IPS-18a (cell line): ENCODE data around the gene USP3.

Source experiments
- H3K27ac ChIP-seq: one replicate; pipeline ENCODE4 v1.5.1; 2013; ENCODE audit warnings: low read length
- H3K27me3 ChIP-seq: one replicate; pipeline ENCODE4 v1.6.1; 2013; ENCODE audit warnings: mild to moderate bottlenecking, low read length; ENCODE audit not compliant: control insufficient read depth, insufficient read depth
- H3K36me3 ChIP-seq: one replicate; pipeline ENCODE4 v1.6.1; 2013; ENCODE audit warnings: low read depth, low read length; ENCODE audit not compliant: control insufficient read depth
- H3K4me1 ChIP-seq: one replicate; pipeline ENCODE4 v1.6.1; 2013; ENCODE audit warnings: low read depth, low read length; ENCODE audit not compliant: control insufficient read depth
- H3K4me3 ChIP-seq: one replicate; pipeline ENCODE4 v1.5.1; 2013; ENCODE audit warnings: low read length
- H3K9ac ChIP-seq: one replicate; pipeline ENCODE4 v1.6.1; 2013; ENCODE audit warnings: mild to moderate bottlenecking, low read length, moderate library complexity
- H3K9me3 ChIP-seq: one replicate; pipeline ENCODE4 v1.6.1; 2013; ENCODE audit warnings: low read depth, low read length; ENCODE audit not compliant: control insufficient read depth

Gene USP3

DNA sequence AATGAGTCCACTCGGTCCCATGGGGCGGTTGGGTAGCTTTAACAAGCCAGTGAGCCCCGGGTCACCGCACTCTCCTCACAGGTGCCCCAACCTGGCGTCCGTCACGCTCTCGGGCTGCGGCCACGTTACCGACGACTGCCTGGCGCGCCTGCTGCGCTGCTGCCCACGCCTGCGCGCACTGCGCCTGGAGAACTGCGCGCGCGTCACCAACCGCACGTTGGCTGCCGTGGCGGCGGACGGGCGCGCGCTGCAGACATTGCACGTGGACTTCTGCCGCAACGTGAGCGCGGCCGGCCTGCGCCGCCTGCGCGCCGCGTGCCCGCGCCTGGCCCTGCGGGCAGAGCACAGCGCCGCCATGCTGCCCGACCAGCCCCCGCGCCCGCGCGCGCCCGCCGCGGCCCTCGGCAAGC is 96.2 kb downstream of the USP3 start:
- Histone ChIP-seq H3K9me3 (no peaks in the 10 kb centered on the region), H3K27ac (no peak overlapping the region), H3K4me3 (peak overlapping the region; percentile 73), H3K4me1 (no peaks in the 10 kb centered on the region), H3K27me3 (peaks cover 36% of the 10 kb centered on the region), H3K36me3 (no peaks in the 10 kb centered on the region), H3K9ac (peak overlapping the region; percentile 62)

DNA sequence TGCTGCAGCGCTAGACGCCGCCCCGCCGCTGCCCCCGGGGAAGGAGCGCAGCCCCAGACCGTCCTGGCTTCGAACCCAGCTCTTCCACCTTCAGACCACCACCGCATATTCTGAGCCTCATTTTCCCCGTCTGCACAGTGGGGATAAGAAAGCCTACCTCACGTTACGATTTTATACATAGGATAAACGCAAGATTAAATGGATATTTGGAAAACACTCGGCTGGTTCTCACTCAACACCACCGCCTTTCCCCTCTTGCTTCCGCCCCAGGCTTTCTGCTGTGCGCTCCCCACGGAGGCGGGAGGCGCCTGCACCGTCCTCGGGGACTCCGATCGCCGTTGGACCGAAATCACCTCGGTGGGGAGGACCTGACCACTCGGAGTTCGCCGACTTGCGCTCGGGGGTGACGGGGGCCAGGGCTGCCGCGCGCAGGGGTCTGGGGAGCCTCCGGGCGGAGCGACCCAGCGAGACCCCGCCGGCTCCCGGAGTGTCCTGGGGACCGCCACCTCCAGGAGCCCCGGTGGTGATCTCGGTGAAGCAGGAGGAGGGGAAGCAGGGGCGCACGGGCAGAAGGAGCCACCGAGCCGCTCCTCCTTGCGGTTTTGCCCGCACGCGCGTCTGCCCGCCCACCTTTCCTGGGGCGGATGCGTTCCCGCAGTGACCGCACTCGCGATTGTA is 96.8 kb downstream of the USP3 start:
- peak overlapping the region; percentile 46 for H3K9ac ChIP-seq
- H3K4me3 ChIP-seq = peak overlapping the region; percentile 73
- H3K27me3 ChIP-seq = peaks cover 36% of the 10 kb centered on the region
- no peaks in the 10 kb centered on the region for H3K36me3 ChIP-seq
- no peaks in the 10 kb centered on the region for H3K9me3 ChIP-seq
- no peaks in the 10 kb centered on the region for H3K4me1 ChIP-seq
- H3K27ac ChIP-seq = no peak overlapping the region

DNA sequence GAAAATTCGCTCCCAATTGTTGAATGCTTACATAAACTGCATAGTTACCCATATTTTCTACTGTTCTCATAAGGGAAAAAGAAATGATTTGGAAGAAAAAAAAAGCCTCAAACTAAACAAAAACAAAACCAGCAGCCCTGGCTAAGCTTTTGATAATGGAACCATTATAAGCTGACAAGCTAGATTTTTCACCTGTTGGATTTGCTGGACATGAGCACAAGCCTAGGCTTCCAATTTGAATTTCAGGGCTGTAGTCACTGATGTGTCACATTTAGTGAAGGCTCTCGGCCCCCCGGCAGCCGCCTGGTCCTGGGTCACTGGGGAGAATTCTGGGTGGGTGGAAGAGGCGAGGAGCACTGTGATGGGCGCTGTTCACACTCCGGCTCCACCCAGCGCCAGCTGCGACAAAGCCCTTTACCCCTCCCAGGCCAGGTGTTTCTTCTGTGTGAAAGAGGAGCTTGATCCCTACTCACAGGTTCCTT is 97.4 kb downstream of the USP3 start:
- Histone ChIP-seq H3K27me3 (peaks cover 36% of the 10 kb centered on the region), H3K9ac (peak overlapping the region; percentile 46), H3K4me3 (peak overlapping the region; percentile 73), H3K4me1 (no peaks in the 10 kb centered on the region), H3K27ac (no peak overlapping the region), H3K9me3 (no peaks in the 10 kb centered on the region), H3K36me3 (no peaks in the 10 kb centered on the region)

DNA sequence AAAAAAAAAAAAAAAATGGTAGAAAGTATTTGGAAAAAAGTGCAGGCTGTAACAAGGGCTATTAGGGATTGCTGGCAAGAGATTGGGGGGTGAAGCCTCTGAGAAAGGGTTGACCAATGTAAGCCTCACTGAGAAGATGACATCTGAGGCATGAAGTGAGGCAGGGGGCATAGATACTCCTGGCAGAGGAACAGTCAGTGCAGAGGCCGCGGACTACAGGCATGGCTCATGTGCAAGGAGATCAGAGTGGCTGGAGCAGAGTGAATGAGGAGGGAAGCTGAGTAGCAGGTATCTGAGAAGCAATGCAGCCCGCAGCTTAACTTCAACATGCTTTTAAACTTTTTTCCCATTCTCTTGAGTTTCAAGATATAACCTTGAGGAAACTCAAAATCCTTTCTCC is 98.2 kb downstream of the USP3 start:
- no peaks in the 10 kb centered on the region for H3K9me3 ChIP-seq
- peaks cover 36% of the 10 kb centered on the region for H3K27me3 ChIP-seq
- H3K4me3 ChIP-seq = no peak overlapping the region
- no peak overlapping the region for H3K27ac ChIP-seq
- no peaks in the 10 kb centered on the region for H3K36me3 ChIP-seq
- no peaks in the 10 kb centered on the region for H3K4me1 ChIP-seq
- H3K9ac ChIP-seq = no peak overlapping the region

GRCh38 chr15:63603516-63603915 is 99.1 kb downstream of the USP3 start:
- peaks cover 36% of the 10 kb centered on the region for H3K27me3 ChIP-seq
- H3K9ac ChIP-seq = no peak overlapping the region
- H3K36me3 ChIP-seq = peaks cover 6% of the 10 kb centered on the region
- no peak overlapping the region for H3K4me3 ChIP-seq
- no peak overlapping the region for H3K27ac ChIP-seq
- no peaks in the 10 kb centered on the region for H3K9me3 ChIP-seq
- no peaks in the 10 kb centered on the region for H3K4me1 ChIP-seq

- Histone ChIP-seq H3K9me3 (no peaks in the 10 kb centered on the region), H3K27me3 (peaks cover 36% of the 10 kb centered on the region), H3K36me3 (peaks cover 10% of the 10 kb centered on the region), H3K9ac (no peak overlapping the region), H3K4me1 (no peaks in the 10 kb centered on the region), H3K27ac (no peak overlapping the region), H3K4me3 (no peak overlapping the region)
Measured at GRCh38 chr15:63604281-63604680, 99.9 kb downstream of the USP3 start.

DNA sequence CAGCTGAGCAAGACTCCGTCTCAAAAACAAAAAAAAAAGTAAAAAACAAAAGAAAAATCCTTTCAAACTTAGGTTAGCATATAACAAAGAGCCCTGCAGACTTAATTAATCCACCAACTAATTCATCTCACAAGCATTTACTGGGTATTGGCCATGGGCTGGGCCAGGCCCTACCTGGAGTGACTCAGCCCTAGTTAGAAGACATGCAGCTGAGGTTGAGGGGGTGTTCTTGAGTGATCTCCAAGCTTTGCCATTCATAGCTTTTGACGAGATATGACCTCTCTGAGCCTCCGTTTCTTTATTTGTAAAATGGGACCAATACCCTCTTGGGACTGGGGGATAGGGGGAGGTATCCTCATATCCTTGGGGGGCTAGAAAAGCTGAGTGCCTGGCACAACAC is 100.6 kb downstream of the USP3 start:
- H3K4me1 ChIP-seq = no peaks in the 10 kb centered on the region
- no peak overlapping the region for H3K9ac ChIP-seq
- H3K27me3 ChIP-seq = peaks cover 31% of the 10 kb centered on the region
- H3K9me3 ChIP-seq = no peaks in the 10 kb centered on the region
- no peak overlapping the region for H3K27ac ChIP-seq
- no peak overlapping the region for H3K4me3 ChIP-seq
- peaks cover 10% of the 10 kb centered on the region for H3K36me3 ChIP-seq

- Histone ChIP-seq H3K9ac (no peak overlapping the region), H3K4me3 (no peak overlapping the region), H3K27ac (no peak overlapping the region)
Measured at GRCh38 chr15:63605816-63606215, 101.4 kb downstream of the USP3 start.

DNA sequence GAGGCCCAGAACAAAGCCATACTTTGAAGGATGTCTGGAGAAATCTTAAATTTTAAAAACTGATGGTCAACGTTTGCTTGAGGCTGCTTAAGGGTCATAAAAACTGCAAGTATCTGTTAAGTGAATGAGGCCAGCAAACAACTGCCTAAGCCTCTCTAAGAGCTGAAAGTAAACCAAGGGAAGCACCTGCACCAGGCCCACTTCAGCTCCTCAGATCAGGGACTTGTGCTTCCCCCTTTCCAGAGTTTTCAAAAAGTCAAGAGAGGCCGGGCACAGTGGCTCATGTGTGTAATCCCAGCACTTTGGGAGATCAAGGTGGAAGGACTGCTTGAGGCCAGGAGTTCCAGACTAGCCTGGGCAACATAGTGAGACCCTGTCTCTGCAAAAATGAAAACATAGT is 101.9 kb downstream of the USP3 start:
- H3K27ac ChIP-seq = no peak overlapping the region
- no peak overlapping the region for H3K9ac ChIP-seq
- H3K36me3 ChIP-seq = peaks cover 10% of the 10 kb centered on the region
- no peak overlapping the region for H3K4me3 ChIP-seq
- H3K9me3 ChIP-seq = no peaks in the 10 kb centered on the region
- peaks cover 21% of the 10 kb centered on the region for H3K27me3 ChIP-seq
- H3K4me1 ChIP-seq = no peaks in the 10 kb centered on the region

More at GRCh38 chr15:63605816-63606215, 101.4 kb downstream of the USP3 start:
- Histone ChIP-seq H3K4me1 (no peaks in the 10 kb centered on the region), H3K27me3 (peaks cover 26% of the 10 kb centered on the region), H3K36me3 (peaks cover 10% of the 10 kb centered on the region), H3K9me3 (no peaks in the 10 kb centered on the region)

GRCh38 chr15:63608989-63609388 is 104.6 kb downstream of the USP3 start:
- H3K9me3 ChIP-seq = no peaks in the 10 kb centered on the region
- no peaks in the 10 kb centered on the region for H3K4me1 ChIP-seq
- H3K4me3 ChIP-seq = no peak overlapping the region
- no peak overlapping the region for H3K27ac ChIP-seq
- no peaks in the 10 kb centered on the region for H3K27me3 ChIP-seq
- H3K36me3 ChIP-seq = peaks cover 14% of the 10 kb centered on the region
- H3K9ac ChIP-seq = no peak overlapping the region

- Histone ChIP-seq H3K27ac (no peak overlapping the region), H3K36me3 (peaks cover 14% of the 10 kb centered on the region), H3K4me3 (no peak overlapping the region), H3K4me1 (no peaks in the 10 kb centered on the region), H3K27me3 (no peaks in the 10 kb centered on the region), H3K9ac (no peak overlapping the region), H3K9me3 (no peaks in the 10 kb centered on the region)
Measured at GRCh38 chr15:63609448-63609847, 105.1 kb downstream of the USP3 start.

DNA sequence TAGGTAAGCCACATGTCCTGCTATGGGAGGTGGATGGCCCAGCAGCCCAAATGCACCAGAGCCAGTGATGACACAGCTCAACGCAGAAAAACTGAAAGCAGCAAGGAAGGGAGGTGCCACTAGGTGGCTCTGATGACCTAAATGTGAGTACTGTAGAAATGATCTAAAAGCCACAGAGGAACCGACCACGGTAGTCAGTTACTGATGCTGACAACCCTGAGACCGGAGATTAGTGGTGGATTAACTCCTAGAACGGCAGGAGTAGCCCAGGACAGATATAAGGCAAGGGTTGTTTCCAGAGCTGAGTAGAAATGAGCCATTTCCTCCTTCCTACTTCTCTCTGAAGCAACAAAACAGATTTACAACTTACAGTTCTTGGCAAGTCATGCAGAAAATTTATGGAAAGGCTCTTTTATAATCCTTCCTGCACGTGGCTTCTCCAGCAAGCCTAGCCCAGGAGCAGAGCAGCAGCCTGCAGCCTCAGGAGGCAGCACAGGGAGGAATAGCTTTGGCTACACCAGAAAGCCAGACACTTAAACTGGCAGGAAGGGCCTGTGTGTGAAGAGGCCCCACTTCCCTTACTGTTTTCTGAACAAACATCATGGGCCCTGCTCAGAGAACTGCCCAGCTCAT is 105.9 kb downstream of the USP3 start:
- Histone ChIP-seq H3K4me3 (no peak overlapping the region), H3K9ac (no peak overlapping the region), H3K27ac (no peak overlapping the region)

More for the DNA sequence above, 105.9 kb downstream of the USP3 start:
- no peaks in the 10 kb centered on the region for H3K9me3 ChIP-seq
- no peaks in the 10 kb centered on the region for H3K4me1 ChIP-seq
- no peaks in the 10 kb centered on the region for H3K27me3 ChIP-seq
- peaks cover 18% of the 10 kb centered on the region for H3K36me3 ChIP-seq
